ENCODE data around the gene HABP2. TPM values are rescaled to one million over a fixed set of nuclear protein-coding genes. Genes with fewer than 3 reads are reported as not detected.

HABP2 gene
- total RNA-seq, 6 experiments from 2014 or later, result 162 to 705 (median 372) TPM

- WGBS (ENCODE audit: insufficient coverage, low coverage, low lambda C conversion rate, missing lambda C conversion rate), result 50% methylated on average over 3 of the region's 5 CpGs
- H3K4me3 ChIP-seq, result no peak overlapping the region
- H3K27ac ChIP-seq, result peak overlapping the region in 1 of 3 donors; percentile 13
- H3K27me3 ChIP-seq, result no peaks in the 10 kb centered on the region
- H3K36me3 ChIP-seq, result no peaks in the 10 kb centered on the region
- H3K4me1 ChIP-seq, result no peaks in the 10 kb centered on the region
- intact Hi-C loops (cut with DNase I), result no loop called here
- ATAC-seq, result no peak
- DNase-seq, result no peak
- TF ChIP-seq CTCF (IDR thresholded peaks at IDR 0.05), result no peak
- TF ChIP-seq POLR2A (IDR thresholded peaks at IDR 0.05), result no peak
- H3K9me3 ChIP-seq, result no peaks in the 10 kb centered on the region
Observed at GRCh38 chr10:113523071-113523470, 29.8 kb upstream of the HABP2 start.

DNA sequence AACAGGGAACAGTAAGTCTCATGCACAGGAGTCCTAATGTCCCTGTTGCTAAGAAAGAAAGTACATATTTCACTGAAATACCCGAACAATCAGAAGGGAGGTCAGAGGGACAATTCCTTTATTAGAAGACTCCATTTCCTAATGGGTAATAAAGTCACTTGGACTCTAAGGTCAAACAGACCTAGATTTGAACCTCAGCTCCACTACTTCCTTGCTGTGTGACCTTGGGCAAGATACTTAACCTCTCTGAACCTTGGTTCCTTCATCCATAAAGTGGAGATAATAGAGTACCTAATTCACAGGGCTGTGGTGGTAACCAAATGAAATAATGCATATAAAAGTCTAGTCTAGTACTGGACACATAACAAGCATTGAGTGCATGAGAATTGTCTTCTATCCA is 29.2 kb upstream of the HABP2 start:
- Histone ChIP-seq H3K27me3 (no peaks in the 10 kb centered on the region), H3K4me1 (no peaks in the 10 kb centered on the region), H3K9me3 (no peaks in the 10 kb centered on the region), H3K27ac (no peak overlapping the region), H3K4me3 (no peak overlapping the region), H3K36me3 (no peaks in the 10 kb centered on the region)
- ATAC-seq, result no peak
- intact Hi-C loops (cut with DNase I), result no loop called here
- 22% methylated on average over 1 of the region's 1 CpG for WGBS (ENCODE audit: insufficient coverage, low coverage, low lambda C conversion rate, missing lambda C conversion rate)
- TF ChIP-seq POLR2A (IDR thresholded peaks at IDR 0.05) (no peak), CTCF (IDR thresholded peaks at IDR 0.05) (no peak)
- no peak for DNase-seq

DNA sequence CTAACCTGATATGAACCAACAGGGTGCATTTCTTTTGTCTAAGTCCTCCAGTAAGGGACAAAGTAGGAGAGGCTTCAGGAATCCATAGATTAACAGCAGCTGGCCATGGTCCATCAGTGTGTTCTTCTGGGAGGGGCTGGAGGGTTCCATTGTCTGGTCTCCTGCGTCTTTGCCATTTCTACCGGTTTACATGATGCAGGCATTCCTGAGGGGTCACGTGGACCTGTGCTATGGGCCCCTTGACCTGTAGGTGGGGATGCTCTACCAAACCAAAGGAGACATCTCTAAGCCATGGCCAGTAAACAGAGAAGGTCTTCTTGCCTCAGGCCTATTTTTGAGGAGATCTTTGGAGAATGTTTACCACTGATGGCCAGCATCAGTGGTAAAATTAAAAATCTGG is 28.7 kb upstream of the HABP2 start:
- intact Hi-C loops (cut with DNase I), result no loop called here

DNA sequence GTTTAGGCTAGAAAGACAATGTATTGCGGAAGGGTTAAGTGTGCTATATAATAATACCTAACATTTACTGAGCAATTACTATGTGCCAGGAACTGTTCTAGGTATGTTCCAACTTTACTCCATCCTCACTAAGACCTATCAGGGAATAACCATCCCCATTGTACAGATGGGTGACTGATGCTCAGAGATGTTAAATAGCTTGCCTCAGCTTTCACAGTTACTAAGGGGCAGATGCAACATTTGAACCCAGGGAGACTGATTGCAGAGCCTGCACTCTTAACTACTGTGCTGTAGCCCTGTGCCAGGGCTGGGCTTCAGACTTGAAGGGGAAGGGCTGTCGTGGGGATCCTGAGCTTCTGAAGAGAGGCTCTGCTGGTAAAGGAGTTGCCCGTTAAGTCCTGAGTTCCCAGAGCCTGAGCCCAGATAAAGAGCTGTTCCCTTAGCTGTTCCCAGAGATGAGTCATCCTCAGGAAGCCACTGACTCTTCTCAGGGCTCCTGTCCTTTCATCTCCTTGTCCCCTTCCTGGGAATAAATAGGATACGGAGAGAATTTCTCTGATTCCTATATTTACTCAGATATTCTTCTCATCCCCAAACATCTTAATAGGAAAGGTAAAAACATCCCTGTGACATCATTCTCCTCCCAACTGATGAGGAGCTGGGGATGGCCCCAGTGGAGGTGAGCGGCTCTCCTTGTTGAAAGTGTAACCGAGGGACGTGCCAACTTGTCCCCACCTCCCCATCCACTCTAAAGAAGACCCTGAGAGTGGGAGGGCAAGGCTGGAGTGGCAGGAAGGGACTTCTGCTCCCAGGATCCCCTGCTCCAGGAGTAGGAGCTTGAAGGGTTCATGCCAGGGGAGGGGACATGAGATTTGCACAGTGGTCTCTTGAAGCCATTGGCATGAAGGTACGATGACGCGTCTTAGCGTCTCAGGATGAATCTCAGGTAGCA is 28.0 kb upstream of the HABP2 start:
- no peaks in the 10 kb centered on the region for H3K36me3 ChIP-seq
- H3K4me3 ChIP-seq, result no peak overlapping the region
- peak in 3 of 4 donors; percentile 18 to 49 (median 43) for ATAC-seq
- intact Hi-C loops (cut with DNase I), result no loop called here
- H3K4me1 ChIP-seq, result no peaks in the 10 kb centered on the region
- DNase-seq, result no peak
- no peak overlapping the region for H3K27ac ChIP-seq
- 87% methylated on average over 9 of the region's 11 CpGs for WGBS (ENCODE audit: insufficient coverage, low coverage, low lambda C conversion rate, missing lambda C conversion rate)
- H3K9me3 ChIP-seq, result no peaks in the 10 kb centered on the region
- H3K27me3 ChIP-seq, result no peaks in the 10 kb centered on the region
- no peak for TF ChIP-seq POLR2A (IDR thresholded peaks at IDR 0.05)
- no peak for TF ChIP-seq CTCF (IDR thresholded peaks at IDR 0.05)

More for the DNA sequence above, 28.7 kb upstream of the HABP2 start:
- ATAC-seq, result peak; percentile 70 to 74 (median 72)
- no peaks in the 10 kb centered on the region for H3K4me1 ChIP-seq
- WGBS (ENCODE audit: insufficient coverage, low coverage, low lambda C conversion rate, missing lambda C conversion rate), result 40% methylated on average over 1 of the region's 3 CpGs
- DNase-seq, result peak in 2 of 3 donors; percentile 44 to 56
- H3K36me3 ChIP-seq, result no peaks in the 10 kb centered on the region
- H3K27ac ChIP-seq, result no peak overlapping the region
- no peak overlapping the region for H3K4me3 ChIP-seq
- peak; percentile 24 to 62 (median 46) for TF ChIP-seq CTCF (IDR thresholded peaks at IDR 0.05)
- TF ChIP-seq POLR2A (IDR thresholded peaks at IDR 0.05), result no peak
- no peaks in the 10 kb centered on the region for H3K9me3 ChIP-seq
- H3K27me3 ChIP-seq, result no peaks in the 10 kb centered on the region
